ENCODE measurements around the gene TLR6. TPM values are rescaled to one million over a fixed set of nuclear protein-coding genes. Genes with fewer than 3 reads are reported as not detected.

TLR6 gene
- total RNA-seq, 2 donors from 2014 or later, result 0.99 to 1.8 TPM

DNA sequence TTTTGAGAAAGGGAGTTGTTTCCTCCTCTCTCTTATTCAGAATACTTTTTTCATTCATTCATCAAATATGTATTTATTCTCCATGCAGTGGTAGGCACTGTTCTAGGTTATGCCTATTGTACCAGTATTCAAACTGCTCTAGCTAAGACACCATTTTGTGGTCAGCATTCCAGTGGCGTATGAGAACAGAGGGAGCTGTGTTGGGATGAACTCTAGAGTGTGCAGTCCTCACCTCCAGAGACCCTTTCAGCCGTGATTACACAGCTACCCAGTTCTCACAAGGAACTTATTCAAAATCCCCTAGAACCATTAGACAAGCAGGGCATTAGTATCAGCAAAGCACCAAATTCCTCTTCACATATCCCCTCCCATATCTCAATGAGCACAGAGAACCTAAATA is 56.3 kb downstream of the TLR6 start:
- intact Hi-C loops (cut with DNase I), result no loop called here
- peaks cover 18% of the 10 kb centered on the region for H3K4me1 ChIP-seq
- H3K36me3 ChIP-seq (replicated peaks in 1 of 2; ENCODE audit: insufficient read depth in 1 of 2, low read depth in 2 of 2), result no peaks in the 10 kb centered on the region
- H3K27ac ChIP-seq, result no peak overlapping the region
- H3K9me3 ChIP-seq, result no peaks in the 10 kb centered on the region
- no peak overlapping the region for H3K4me3 ChIP-seq
- no peak for ATAC-seq
- no peak for DNase-seq
- TF ChIP-seq POLR2A (IDR thresholded peaks at IDR 0.05), result no peak
- no peak for TF ChIP-seq CTCF (IDR thresholded peaks at IDR 0.05)
- 88 to 96% methylated on average over 2 of the region's 2 CpGs for WGBS, 2 donors
- no peaks in the 10 kb centered on the region for H3K27me3 ChIP-seq

DNA sequence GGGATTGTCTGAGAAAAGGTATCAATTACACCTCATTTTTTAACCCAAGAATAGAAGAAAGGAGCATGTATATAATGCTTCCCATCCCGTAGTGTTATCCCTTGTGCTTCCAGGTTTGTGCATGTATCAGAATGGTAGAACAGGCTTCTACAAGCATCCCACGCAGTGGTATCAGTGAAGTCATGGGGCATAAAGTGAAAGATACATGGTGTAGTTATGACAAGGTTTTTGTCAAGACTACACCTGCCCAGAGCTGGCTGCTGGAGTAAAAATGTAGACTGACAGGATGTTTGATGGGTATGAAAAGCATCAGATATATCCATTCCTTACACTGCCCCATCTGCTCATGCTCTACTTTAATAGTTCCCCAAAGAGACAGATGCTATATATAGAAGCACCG is 61.5 kb downstream of the TLR6 start:
- Histone ChIP-seq H3K4me3 (no peak overlapping the region), H3K9me3 (no peaks in the 10 kb centered on the region), H3K27me3 (no peaks in the 10 kb centered on the region), H3K27ac (no peak overlapping the region), H3K4me1 (no peaks in the 10 kb centered on the region), H3K36me3 (replicated peaks in 1 of 2; ENCODE audit: insufficient read depth in 1 of 2, low read depth in 2 of 2) (no peaks in the 10 kb centered on the region)
- WGBS, 2 donors, result 91 to 94% methylated on average over 3 of the region's 3 CpGs
- intact Hi-C loops (cut with DNase I), result no loop called here
- ATAC-seq (no peak), DNase-seq (no peak)
- TF ChIP-seq CTCF (IDR thresholded peaks at IDR 0.05) (no peak), POLR2A (IDR thresholded peaks at IDR 0.05) (no peak)

DNA sequence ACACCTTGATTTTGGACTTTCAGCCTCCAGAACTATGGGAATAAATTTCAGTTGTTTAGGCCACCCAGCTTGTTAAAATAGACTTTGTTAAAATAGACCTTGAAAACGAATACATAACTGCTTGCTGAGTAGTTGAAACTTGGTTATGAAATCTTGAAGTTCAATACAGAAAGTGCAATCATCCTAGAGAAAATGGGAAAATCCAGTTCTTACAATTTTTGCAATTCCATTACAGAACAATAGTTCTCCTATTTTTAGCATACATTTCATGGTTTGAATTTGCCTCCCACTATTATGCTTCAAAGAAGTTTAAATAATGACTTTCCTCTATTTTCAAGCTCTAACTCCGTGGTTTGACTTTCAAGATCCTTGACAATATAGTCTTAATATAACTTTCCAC is 62.6 kb downstream of the TLR6 start:
- intact Hi-C loops (cut with DNase I), result no loop called here
- WGBS, 2 donors, result 57 to 72% methylated on average over 2 of the region's 2 CpGs
- no peak for DNase-seq
- Histone ChIP-seq H3K9me3 (no peaks in the 10 kb centered on the region), H3K36me3 (replicated peaks in 1 of 2; ENCODE audit: insufficient read depth in 1 of 2, low read depth in 2 of 2) (no peaks in the 10 kb centered on the region), H3K27ac (no peak overlapping the region), H3K4me3 (no peak overlapping the region), H3K27me3 (no peaks in the 10 kb centered on the region), H3K4me1 (no peaks in the 10 kb centered on the region)
- TF ChIP-seq POLR2A (IDR thresholded peaks at IDR 0.05), result no peak
- no peak for TF ChIP-seq CTCF (IDR thresholded peaks at IDR 0.05)
- no peak for ATAC-seq

GRCh38 chr4:38791010-38791409 is 65.6 kb downstream of the TLR6 start:
- WGBS, 2 donors, result 47 to 59% methylated on average over 2 of the region's 2 CpGs
- H3K9me3 ChIP-seq, result no peaks in the 10 kb centered on the region
- TF ChIP-seq CTCF (IDR thresholded peaks at IDR 0.05) (no peak), POLR2A (IDR thresholded peaks at IDR 0.05) (no peak)
- ATAC-seq, result no peak
- DNase-seq, result no peak
- H3K4me1 ChIP-seq, result peaks cover 9% of the 10 kb centered on the region
- H3K4me3 ChIP-seq, result no peak overlapping the region
- peak overlapping the region in 1 of 4 donors; percentile 9 for H3K27ac ChIP-seq
- intact Hi-C loops (cut with DNase I), result no loop called here
- no peaks in the 10 kb centered on the region for H3K27me3 ChIP-seq
- no peaks in the 10 kb centered on the region for H3K36me3 ChIP-seq (replicated peaks in 1 of 2; ENCODE audit: insufficient read depth in 1 of 2, low read depth in 2 of 2)

GRCh38 chr4:38788317-38788716 is 68.3 kb downstream of the TLR6 start:
- TF ChIP-seq POLR2A (IDR thresholded peaks at IDR 0.05), result no peak
- DNase-seq, result no peak
- intact Hi-C loops (cut with DNase I), result no loop called here
- no peaks in the 10 kb centered on the region for H3K9me3 ChIP-seq
- peak overlapping the region in 1 of 4 donors; percentile 53 for H3K27ac ChIP-seq
- ATAC-seq, result peak; percentile 35
- no peaks in the 10 kb centered on the region for H3K36me3 ChIP-seq (replicated peaks in 1 of 2; ENCODE audit: insufficient read depth in 1 of 2, low read depth in 2 of 2)
- WGBS, 2 donors, result 38 to 58% methylated on average over 1 of the region's 1 CpG
- no peaks in the 10 kb centered on the region for H3K27me3 ChIP-seq
- H3K4me3 ChIP-seq, result no peak overlapping the region
- peaks cover 9% of the 10 kb centered on the region for H3K4me1 ChIP-seq

Data from body of pancreas (tissue), 4 donors.